HUDEP-2 (cell line): ENCODE data around the gene MANF.

Experiments
- DNase-seq, 76 experiments: peaks; one replicate each; lab custom pipeline; 2025; ENCODE audit not compliant: unreplicated experiment in 76 of 76; lab: John Stamatoyannopoulos, UW

MANF gene

GRCh38 chr3:51422211-51422610 lies 37.1 kb downstream of the MANF start:
- DNase-seq: no peak

- no peak for DNase-seq
Observed at GRCh38 chr3:51426921-51427320, 41.8 kb downstream of the MANF start.

- DNase-seq: no peak
Observed at GRCh38 chr3:51429138-51429537, 44.0 kb downstream of the MANF start.

GRCh38 chr3:51434110-51434509 lies 49.0 kb downstream of the MANF start:
- no peak for DNase-seq

- DNase-seq: peak in 44 of 76 experiments; percentile 1 to 51 (median 20)
Observed at GRCh38 chr3:51434746-51435327, 49.7 kb downstream of the MANF start.

- no peak for DNase-seq
Observed at GRCh38 chr3:51436998-51437639, 52.0 kb downstream of the MANF start.
